ENCODE results near the gene KLHL6.
"Not testable (repeated sequence)": the region's sequence is repeated elsewhere in the genome, so short reads cannot be mapped to it uniquely, and the experiment has no call there.

The KLHL6 gene

DNA sequence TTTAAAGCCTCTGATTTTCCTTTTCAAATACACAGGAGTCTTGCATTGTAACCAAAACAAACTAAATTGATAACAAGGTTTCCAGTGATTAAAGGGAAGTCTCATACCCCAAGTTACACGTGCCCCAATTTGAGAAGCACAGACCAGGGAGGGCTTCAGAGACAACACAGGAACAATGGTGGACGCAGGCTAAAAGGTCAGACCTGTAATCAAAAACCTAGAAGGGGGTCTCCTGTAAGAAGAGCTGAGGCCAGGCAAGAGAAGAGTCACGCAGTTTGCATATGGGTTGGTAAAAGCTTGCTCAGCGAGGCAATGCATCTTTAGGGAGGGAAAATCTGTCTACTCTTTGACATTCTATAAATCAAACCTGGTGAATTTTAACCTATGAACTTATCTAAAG is 68.5 kb downstream of the KLHL6 start:
- DNase-seq (ENCODE audit: low read depth): no peak

DNA sequence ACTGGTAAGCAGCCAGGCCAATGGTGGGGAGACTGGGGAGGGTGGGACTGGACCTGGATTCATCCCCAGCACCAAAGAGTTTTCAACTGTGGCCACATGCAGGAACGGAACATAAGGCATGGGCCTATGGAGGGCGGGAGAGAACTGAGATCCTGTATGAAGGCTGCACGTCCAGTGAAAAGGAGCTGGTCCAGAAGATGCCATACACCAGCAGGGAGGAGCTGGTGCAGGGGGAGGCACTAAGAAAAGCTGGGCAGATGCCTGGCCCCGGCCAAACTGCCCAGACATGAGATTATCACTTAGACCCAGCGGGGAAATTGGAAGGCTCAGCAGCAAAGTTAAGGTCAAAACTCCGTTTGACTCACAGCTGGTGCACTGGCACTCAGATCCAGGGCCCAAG is 69.0 kb downstream of the KLHL6 start:
- no peak for DNase-seq (ENCODE audit: low read depth)

DNA sequence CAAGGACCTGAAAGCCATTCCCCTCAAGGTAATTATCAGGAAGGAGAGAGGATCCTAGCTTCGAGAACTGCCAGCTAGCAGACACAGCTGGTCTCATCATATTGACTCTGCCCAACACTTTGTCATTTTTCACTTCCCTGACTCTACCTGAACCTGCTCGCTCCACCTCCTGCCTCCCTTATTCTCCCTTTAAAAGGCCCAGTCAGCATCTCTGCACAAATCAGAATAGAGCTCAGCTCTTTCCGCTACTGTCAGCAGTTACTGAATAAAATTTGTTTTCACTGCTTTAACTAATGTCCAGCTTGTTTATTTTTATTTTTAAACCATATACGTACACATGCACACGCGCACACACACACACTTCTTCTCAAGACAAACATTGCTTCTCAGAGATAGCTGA is 69.9 kb downstream of the KLHL6 start:
- DNase-seq (ENCODE audit: low read depth): no peak

DNA sequence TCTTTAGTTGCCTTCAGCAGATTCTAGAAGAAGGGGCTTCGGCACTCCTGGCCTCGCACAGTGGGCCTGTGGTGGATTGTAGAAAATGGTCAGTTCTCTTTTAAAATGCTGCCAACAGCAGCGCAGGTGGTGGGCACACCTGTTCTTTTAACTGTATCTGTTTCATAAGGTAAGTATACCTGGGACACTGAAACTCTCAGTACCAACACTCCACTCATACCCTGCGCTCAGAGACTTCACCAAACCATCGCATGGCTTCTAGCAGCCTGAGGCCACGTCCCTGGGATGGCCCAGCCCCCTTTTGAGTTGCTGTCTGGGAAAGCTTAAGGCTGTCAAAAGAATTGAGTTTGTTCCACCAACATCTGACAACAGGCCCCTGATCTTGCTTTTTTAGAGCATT is 70.4 kb downstream of the KLHL6 start:
- DNase-seq (ENCODE audit: low read depth): no peak

DNA sequence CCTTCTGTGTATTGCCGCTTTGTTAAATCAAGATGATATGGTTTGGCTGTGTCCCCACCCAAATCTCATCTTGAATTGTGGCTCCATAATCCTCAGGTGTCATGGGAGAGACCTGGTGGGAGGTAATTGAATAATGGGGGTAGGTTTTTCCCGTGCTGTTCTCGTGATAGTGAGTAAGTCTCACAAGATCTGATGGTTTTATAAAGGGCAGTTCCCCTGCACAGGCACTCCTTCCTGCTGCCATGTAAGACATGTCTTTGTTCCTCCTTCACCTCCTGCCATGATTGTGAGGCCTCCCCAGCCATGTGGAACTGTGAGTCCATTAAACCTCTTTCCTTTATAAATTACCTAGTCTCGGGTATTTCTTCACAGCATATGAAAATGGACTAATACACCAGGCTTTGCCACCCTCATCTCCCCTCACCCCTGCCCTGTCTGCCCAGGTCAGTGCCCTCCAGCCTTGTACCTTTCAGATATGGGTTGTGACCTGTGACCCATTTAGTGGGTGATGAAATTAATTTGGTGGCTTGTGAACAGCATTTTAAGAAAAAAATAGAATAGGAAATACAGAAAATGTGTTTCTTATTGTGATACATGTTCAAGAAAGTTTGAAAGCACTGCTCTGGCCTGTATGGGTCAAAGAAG is 71.0 kb downstream of the KLHL6 start:
- no peak for DNase-seq (ENCODE audit: low read depth)

DNA sequence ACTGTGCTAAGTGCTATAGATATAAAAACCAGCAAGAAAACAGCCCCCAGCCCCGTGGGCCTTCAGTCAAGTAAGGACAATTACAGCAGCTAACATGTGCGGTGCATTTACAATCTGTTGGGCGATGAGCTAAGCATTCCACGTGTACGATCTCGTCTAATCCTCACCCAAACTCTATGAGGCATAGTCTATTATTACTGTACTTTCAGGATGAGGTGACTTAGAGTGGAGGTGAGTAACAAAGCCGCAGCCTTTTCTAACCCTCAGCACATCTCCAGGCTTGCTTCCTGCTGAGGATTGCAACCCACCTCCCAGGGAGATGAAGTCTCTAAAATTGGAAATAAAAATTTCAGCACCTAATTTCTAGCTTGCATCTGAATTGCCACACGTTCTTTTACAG is 73.9 kb downstream of the KLHL6 start:
- DNase-seq (ENCODE audit: low read depth): no peak

DNA sequence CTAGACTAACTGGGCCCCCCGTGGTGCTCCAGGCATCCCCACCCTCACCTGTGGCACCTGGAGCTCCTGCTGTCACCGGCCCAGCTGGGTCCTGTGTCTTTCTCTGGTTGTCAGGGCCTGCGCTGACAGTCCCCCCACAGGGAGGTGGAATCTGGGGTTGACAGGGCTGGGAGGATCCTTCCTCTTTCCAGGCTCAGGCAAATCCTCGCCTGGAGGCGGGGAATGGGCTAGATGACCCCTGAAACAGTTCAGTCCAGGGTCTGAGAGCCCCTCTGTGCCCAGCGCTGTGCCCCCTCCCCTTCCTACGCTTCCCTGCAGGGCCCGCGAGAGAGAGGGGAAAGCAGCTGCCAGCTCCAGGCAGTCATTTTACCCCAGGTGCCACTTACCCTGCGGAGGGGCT is 77.0 kb downstream of the KLHL6 start:
- no peak for DNase-seq (ENCODE audit: low read depth)

DNA sequence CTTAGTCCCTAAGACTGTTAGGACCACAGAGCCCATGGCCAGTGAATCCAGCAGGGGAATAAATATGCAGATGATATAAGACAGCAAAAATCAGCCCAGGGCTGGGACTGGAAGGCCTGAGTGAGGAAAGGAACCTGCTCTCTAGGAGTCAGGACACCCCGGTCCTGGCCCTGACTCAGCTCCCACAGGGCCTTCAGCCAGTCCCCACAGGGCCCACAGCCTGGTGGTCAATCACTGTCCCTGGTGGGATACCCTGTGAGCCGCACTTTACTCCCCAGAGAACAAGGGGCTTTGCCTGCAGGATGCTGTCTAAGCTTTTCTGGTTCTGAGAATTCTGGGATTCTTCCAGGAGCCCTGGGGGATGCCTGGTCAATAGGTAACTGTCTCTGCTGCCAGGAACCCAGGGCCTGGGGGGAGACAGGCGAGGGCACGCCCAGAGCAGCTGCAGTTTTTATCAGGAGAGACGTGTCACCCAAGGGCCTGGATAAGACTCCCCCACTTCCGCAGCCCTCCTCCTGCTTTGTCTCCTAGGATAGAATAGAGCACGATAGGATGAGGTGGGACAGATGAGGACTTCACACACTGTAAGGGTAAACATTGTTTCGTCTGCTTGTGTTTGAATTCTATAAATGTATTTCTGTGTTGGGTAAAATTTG is 77.6 kb downstream of the KLHL6 start:
- DNase-seq (ENCODE audit: low read depth): no peak

DNA sequence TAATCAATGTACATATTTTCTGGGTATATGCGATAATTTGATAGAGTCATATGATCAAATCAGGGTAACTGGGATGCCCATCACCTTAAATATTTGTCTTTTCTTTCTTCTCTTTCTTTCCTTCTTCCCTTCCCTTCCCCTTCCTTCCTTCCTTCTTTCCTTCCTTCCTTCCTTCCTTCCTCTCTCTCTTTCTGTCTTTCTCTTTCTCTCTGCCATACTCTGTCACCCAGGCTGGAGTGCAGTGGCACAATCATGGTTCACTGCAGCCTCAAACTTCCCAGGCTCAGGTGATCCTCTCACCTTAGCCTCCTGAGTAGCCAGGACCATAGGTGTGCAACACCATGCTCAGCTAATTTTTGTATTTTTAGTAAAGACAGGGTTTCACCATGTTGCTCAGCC is 79.7 kb downstream of the KLHL6 start:
- DNase-seq (ENCODE audit: low read depth): not testable (repeated sequence)

DNA sequence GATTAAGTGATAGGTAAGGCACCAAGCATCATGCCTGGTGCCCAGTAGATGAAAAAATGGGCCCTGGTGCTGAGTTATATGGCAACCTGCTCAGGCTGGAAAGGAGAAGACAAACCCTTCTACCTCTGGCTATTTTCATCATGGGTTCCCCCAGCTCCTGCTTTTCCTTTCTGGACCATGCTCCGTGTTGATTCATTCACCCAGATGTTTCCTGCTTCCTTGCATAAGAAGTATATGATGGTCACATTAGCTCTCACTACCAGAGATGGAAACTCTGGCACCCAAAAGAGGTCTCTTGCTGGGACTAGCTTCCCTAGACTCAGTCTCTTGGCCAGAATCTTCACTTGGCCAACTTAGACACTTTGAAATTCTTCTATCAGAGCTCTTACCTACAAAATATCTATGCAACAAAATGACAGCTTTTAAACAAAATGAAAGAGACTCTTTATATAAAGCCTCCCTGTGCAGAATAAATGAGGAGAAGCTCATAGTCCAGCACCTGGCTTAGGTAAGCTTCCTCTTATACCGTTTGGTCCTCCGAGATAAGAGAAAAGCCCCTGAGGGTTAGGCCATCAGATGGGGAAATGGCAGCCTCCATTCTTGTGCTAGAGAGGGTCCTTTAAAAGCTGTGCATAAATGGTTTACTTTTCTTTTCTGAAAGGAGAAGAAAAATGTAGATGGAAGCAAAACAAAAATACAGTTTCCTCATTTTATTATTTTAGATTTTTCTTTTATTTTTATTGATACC is 80.3 kb downstream of the KLHL6 start:
- no peak for DNase-seq (ENCODE audit: low read depth)

DNA sequence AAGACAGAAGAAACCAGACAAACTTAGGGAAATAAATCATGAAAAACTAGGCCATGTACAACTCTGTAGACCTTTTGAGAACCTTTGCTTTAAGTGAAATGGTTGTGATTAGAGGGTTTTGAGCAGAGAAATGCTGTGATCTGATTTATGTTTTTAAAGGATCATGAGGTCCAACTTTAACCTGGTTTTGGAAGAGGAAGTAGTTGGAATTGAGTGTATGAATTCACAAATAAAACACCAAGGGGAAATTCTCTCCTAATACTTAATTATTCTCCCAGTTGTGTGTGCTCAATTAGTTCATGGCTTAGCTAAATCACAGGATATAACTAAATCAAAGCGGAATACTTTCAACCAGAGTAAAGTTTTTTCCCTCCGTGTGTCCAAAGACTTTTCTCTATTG is 81.5 kb downstream of the KLHL6 start:
- DNase-seq (ENCODE audit: low read depth): no peak

DNA sequence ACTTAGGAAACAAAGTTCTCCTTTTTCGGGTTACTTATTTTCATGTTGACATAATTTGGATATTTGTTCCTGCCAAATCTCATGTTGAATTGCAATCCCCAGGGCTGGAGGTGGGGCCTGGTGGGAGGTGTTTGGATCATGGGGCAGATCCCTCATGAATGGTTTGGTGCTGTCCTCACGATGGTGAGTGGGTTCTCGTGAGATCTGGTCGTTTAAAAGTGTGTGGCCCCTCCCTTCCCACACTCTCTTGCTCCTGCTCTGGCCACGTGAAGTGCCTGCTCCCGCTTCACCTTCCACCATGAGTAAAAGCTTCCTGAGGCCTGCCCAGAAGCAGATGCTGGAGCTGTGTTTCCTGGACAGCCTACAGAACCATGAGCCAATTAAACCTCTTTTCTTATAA is 83.4 kb downstream of the KLHL6 start:
- DNase-seq (ENCODE audit: low read depth): no peak

DNA sequence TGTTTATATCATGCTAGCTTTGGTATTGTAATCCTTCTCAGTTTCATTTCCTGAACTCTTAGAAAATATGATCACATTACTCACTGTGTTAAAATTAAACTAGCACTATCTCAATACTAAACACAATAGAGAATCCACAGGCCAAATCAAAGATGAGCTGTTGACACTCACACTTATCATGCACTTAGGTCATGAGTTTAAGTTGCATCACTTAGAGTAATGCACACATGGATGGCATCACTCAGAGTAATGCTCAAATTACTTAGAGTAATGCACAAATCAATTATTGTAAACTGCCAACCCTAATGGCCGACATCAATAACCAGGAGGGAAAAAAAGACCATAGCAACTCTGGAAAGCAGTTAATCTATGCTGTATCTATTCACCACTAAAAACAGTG is 87.1 kb downstream of the KLHL6 start:
- no peak for DNase-seq (ENCODE audit: low read depth)

DNA sequence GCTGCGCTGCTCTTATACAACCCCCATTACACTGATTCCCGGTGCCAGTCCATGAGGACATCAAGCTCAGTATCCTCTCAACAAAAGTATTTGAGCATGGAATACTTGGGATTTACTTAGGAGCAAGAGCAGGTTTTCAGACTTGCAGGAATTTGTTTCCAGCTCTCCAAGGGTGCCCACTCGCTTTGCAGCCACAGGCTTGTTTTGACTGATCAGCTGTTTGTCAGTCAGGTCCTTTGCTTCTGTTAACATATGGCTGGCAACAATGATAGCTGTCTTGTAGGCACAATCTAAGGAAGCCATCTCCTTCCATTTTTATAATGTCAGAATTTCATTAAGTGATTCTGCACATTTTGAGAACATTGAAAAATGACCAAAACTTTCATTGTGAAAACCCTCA is 88.9 kb downstream of the KLHL6 start:
- no peak for DNase-seq (ENCODE audit: low read depth)

DNA sequence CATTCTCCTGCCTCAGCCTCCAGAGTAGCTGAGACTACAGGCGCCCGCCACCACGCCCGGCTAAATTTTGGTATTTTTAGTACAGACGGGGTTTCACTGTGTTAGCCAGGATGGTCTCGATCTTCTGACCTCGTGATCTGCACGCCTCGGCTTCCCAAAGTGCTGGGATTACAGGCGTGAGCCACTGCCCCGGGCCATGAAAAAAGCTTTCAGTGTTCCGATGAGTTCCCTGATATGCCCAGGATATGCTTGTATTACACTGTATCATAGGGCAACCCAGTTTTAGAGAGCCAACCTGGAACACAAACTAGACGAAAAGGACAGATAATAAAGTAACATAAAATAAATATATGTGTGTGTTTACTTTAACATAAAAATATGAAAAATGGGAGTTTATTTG is 89.8 kb downstream of the KLHL6 start:
- DNase-seq (ENCODE audit: low read depth): not testable (repeated sequence)

DNA sequence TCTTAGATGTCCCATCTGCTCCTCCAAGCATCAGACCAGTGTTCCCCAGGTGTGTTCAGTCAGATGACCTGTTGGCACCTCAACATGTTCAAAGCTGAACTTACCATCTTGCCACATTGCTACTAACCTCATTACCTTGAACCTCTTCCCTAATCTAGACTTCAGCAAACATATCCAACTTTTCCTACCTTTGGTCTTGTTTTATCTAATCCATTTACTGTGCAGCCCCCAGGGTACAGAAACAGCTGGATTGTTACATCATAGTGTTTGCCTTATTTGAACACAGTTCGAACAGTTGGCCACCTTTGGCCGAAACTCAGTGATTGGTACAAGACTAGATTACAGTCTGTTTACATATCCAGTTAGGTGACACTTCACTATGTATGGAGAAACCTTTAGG is 91.0 kb downstream of the KLHL6 start:
- no peak for DNase-seq (ENCODE audit: low read depth)

DNA sequence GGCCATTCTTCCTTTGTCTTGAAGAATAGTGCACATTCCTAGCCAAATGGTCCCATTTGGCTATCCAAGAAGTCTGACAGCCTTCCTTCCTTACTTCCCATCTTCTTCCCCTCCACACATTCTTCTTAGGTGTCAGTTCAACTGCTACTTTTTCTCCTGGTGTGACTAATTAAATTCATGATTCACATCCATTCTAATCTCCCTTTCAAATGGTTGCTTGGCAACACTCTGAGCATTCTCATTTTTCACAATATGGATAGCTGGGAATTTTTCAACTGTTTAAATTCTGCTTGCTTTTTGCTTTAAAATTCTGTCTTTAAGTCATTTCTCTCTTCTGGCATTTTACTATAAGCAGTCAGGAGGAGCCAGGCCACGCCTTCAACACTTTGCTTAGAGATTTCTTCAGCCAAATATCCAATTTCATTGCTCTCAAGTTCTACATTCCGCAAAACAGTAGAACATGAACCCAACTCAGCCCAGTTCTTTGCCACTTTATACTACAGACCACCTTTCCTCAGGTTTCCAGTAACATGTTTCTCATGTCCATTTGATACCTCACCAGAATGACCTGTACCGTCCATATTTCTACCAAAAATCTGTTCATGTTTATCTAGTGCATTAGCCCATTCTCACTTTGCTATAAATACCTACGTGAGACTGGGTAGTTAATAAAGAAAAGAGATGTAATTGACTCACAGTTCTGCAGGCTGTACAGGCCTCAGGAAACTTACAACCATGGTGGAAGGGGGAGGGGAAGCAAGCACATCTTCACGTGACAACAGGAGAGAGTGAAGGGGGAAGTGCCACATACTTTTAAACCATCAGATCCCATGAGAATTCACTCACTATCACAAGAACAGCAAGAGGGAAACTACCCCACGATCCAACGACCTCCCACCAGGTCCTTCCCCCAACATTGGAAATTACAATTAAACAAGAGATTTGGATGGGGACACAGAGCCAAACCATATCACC is 95.1 kb downstream of the KLHL6 start:
- no peak for DNase-seq (ENCODE audit: low read depth)

DNA sequence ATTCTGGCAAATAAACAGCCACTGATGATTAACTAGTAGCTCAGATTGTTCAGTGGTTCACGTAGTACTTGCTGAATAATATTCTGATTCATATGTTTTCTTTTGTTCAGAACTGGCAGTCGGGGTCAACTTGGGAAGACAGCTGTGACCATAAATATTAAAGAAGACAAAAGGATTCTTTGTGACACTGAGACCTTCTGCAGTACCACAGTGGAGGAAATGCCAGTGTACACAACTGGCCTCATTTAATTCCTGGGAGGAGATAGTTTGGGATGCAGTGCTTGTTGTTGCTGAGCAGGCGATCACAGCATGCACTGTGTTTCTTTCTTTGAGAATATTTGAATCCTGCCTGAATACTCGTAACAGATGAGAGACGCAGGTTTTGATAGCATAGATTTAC is 100.4 kb downstream of the KLHL6 start:
- no peak for DNase-seq (ENCODE audit: low read depth)

DNA sequence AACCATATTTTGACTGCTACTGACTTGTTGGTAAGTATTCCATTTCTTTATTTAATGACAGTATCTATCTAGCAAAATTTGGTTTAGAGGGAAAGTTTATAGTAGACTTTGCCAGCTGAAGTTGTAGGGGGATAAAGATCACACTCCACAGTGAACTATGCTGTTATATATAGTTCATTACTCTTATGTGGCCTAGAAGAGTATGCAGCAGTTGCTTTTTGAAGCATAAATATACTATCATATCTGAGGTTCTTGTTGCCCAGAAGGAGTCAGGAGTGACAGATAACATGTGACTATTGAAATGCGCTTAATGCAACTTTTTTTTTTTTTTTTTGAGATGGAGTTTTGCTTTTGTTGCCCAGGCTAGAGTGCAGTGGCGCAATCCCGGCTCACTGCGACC is 101.4 kb downstream of the KLHL6 start:
- no peak for DNase-seq (ENCODE audit: low read depth)

DNA sequence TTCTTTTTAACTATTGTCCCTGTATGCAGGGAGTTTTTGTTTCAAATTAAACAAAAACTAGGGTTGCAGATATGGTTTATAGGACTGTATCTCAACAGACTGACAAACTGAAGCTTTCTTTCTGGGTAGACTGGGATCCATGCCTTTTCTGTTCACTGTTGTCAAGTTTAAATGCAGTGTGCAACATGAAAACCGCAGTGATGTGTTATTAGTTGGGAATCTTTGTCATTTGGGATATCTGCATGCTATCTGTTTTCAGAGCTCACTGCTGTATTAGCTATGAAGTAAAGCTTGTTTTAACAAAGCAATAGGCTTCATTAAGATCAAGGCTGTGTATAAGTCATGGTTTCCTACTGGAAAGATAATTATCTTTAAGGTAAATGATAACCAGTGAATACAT is 105.7 kb downstream of the KLHL6 start:
- no peak for DNase-seq (ENCODE audit: low read depth)

DNA sequence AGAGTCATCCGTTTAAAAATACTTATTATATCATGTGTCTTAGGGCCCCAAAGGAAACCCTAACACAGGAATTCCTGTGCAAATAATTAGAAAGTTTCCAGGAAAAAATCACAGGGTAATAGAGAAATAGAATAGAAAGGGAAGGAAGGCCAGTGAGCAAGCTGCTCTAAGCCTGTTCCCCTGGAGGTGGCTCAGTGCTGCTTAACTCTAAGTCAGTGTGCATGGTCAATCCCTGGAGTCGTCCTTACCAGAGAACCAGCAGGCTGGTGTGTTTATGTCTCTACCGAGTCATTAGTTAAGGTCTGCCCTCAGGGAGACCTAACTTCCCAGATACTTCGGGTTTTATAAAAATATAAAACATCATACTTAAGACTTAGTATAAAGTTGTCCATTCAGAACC is 106.1 kb downstream of the KLHL6 start:
- DNase-seq (ENCODE audit: low read depth): no peak

DNA sequence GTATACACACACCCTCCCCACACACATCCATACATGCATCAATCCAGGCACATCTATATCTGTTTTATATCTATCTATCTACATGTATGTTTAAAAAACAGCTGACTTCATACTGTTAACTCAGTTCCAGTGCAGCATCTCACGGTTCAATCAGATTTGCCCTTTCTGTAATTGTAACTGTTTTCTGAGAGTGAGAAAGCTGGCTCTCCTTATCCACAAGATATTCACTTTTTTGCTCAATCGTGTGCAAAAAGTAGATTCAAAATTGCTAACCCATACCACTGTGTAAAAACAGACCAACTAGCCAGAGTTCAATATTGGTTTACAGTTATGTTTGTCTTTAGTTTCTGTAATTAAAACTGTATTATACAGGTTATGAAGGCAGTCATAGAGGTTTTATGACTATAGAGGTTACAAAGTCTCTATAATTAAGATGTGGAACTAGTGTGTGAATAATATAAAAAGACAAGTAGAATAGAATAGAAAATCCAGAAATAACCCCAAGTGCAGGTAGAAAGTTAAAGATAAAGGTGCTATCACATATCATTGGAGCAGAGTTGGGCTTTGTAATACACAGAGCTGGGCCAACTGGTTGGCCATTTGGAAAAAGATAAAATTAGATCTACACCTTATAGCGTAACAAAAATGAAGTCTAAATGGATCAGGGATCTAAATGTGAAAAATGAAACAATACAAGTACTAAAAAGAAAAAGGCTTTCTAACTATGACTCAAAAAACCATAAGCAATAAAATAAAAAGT is 107.0 kb downstream of the KLHL6 start:
- DNase-seq (ENCODE audit: low read depth): no peak

All from fibroblast of the conjunctiva (primary cell).